IMR-90 (cell line): Measurements from ENCODE around the gene AKAP13. TPM values are rescaled to one million over a fixed set of nuclear protein-coding genes. Genes with fewer than 3 reads are reported as not detected.

Experiments used
- ATAC-seq: fragments of 200-7000 bp; cut with Tn5 transposase; 2 replicates; pipeline ENCODE4 v1.9.1; 2020; ENCODE audit warnings: low read depth, mild to moderate bottlenecking, moderate library complexity
- BruUV-seq: library from RNA; stranded (reverse); fragments of 400-500 nt; replicated peaks from 2 replicates; lab custom pipeline; 2021; lab: Mats Ljungman, UMichigan
- CTCF ChIA-PET: fragments of 300-600 bp; formaldehyde crosslinking; extraction: SDS; loops from one replicate; lab custom pipeline; 2021; ENCODE audit warnings: antibody characterized with exemption; lab: Yijun Ruan, JAX
- POLR2A ChIA-PET: fragments of 300-600 bp; sonication (Branson Sonifier 250); formaldehyde crosslinking; loops from one replicate; lab custom pipeline; 2022; ENCODE audit warnings: antibody characterized with exemption; ENCODE audit not compliant: unreplicated experiment; lab: Charles Lee
- DNase-seq: peaks from one replicate; pipeline ENCODE4 v3.0.0; 2013
- H2AFZ ChIP-seq: replicated peaks from 2 replicates; pipeline ENCODE3; 2013; ENCODE audit warnings: low read length, mild to moderate bottlenecking; ENCODE audit not compliant: poor library complexity
- H2AK5ac ChIP-seq: 2 replicates; pipeline ENCODE4 v1.6.1; 2013; ENCODE audit warnings: low read depth, low read length, inconsistent platforms
- H2AK9ac ChIP-seq: replicated peaks from 2 replicates; pipeline ENCODE3; 2013; ENCODE audit warnings: mild to moderate bottlenecking, low read depth, low read length, moderate library complexity; ENCODE audit not compliant: poor library complexity
- H2BK120ac ChIP-seq: 2 replicates; pipeline ENCODE4 v1.6.1; 2013; ENCODE audit warnings: low read depth, low read length, inconsistent platforms
- H2BK15ac ChIP-seq: 3 replicates; pipeline ENCODE4 v1.6.1; 2013; ENCODE audit warnings: low read depth, low read length, inconsistent platforms
- H2BK20ac ChIP-seq: 2 replicates; pipeline ENCODE4 v1.6.1; 2013; ENCODE audit warnings: low read depth, mild to moderate bottlenecking, inconsistent platforms, low read length, moderate library complexity
- H2BK5ac ChIP-seq: 2 replicates; pipeline ENCODE4 v1.6.1; 2013; ENCODE audit warnings: mild to moderate bottlenecking, low read depth, low read length, inconsistent platforms; ENCODE audit not compliant: poor library complexity, severe bottlenecking
- H3K14ac ChIP-seq: replicated peaks from 2 replicates; pipeline ENCODE4 v1.6.1; 2013; ENCODE audit warnings: low read depth, low read length, inconsistent platforms
- H3K18ac ChIP-seq: 2 replicates; pipeline ENCODE4 v1.6.1; 2013; ENCODE audit warnings: low read depth, low read length, control low read depth
- H3K23ac ChIP-seq: 2 replicates; pipeline ENCODE4 v1.6.1; 2013; ENCODE audit warnings: low read depth, low read length, inconsistent platforms
- H3K27ac ChIP-seq: 2 replicates; pipeline ENCODE4 v1.5.1; 2013; ENCODE audit warnings: mild to moderate bottlenecking, control low read depth, low read length; ENCODE audit not compliant: insufficient read depth
- H3K27me3 ChIP-seq: 2 replicates; pipeline ENCODE4 v1.6.1; 2013; ENCODE audit warnings: low read length; ENCODE audit not compliant: control insufficient read depth, insufficient read depth
- H3K36me3 ChIP-seq: 2 replicates; pipeline ENCODE4 v1.6.1; 2013; ENCODE audit warnings: low read length, mixed read lengths; ENCODE audit not compliant: control insufficient read depth, insufficient read depth
- H3K4ac ChIP-seq: 2 replicates; pipeline ENCODE4 v1.6.1; 2013; ENCODE audit warnings: low read depth, low read length, inconsistent platforms
- H3K4me1 ChIP-seq: 2 replicates; pipeline ENCODE4 v1.6.1; 2013; ENCODE audit warnings: low read length, mixed read lengths; ENCODE audit not compliant: control insufficient read depth, insufficient read depth
- H3K4me2 ChIP-seq: 2 replicates; pipeline ENCODE4 v1.6.1; 2013; ENCODE audit warnings: low read depth, mild to moderate bottlenecking, control low read depth, low read length, moderate library complexity
- H3K4me3 ChIP-seq: 2 replicates; pipeline ENCODE4 v1.5.1; 2013; ENCODE audit warnings: low read depth, mild to moderate bottlenecking, control low read depth, low read length, moderate library complexity; ENCODE audit not compliant: insufficient read depth
- H3K56ac ChIP-seq: 2 replicates; pipeline ENCODE4 v1.6.1; 2013; ENCODE audit warnings: low read length, inconsistent platforms; ENCODE audit not compliant: insufficient read depth; ENCODE audit errors: extremely low read depth
- H3K79me1 ChIP-seq, 2 experiments: 2 replicates each; pipeline ENCODE4 v1.6.1; 2013; ENCODE audit warnings: low read length in 2 of 2, inconsistent platforms in 1 of 2, low read depth in 1 of 2
- H3K9ac ChIP-seq: 2 replicates; pipeline ENCODE4 v1.6.1; 2013; ENCODE audit warnings: low read depth, low read length, control low read depth
- H3K9me1 ChIP-seq: 2 replicates; pipeline ENCODE4 v1.6.1; 2013; ENCODE audit warnings: low read length, inconsistent platforms; ENCODE audit not compliant: insufficient read depth
- H3K9me3 ChIP-seq: 2 replicates; pipeline ENCODE4 v1.6.1; 2013; ENCODE audit warnings: low read length; ENCODE audit not compliant: control insufficient read depth, insufficient read depth
- H4K20me1 ChIP-seq: 2 replicates; pipeline ENCODE4 v1.6.1; 2013; ENCODE audit warnings: low read length, inconsistent platforms; ENCODE audit not compliant: insufficient read depth
- H4K5ac ChIP-seq: 2 replicates; pipeline ENCODE4 v1.6.1; 2013; ENCODE audit warnings: mild to moderate bottlenecking, low read depth, low read length, control low read depth
- H4K8ac ChIP-seq, 2 experiments: 2 replicates each; pipeline ENCODE4 v1.6.1; 2013; ENCODE audit warnings: low read depth in 2 of 2, low read length in 2 of 2, control low read depth in 1 of 2, inconsistent platforms in 1 of 2
- H4K91ac ChIP-seq: 2 replicates; pipeline ENCODE4 v1.6.1; 2013; ENCODE audit warnings: low read depth, low read length, inconsistent platforms; ENCODE audit not compliant: insufficient read depth
- CEBPB ChIP-seq: IDR thresholded peaks from 2 replicates; pipeline ENCODE4 v1.6.1; 2012; ENCODE audit warnings: low read depth, low read length, improper control_type of control experiment
- MAFK ChIP-seq: IDR thresholded peaks from 2 replicates; pipeline ENCODE4 v1.6.1; 2012; ENCODE audit warnings: low read depth, low read length, improper control_type of control experiment
- MAZ ChIP-seq: IDR thresholded peaks from 2 replicates; pipeline ENCODE4 v1.6.1; 2012; ENCODE audit warnings: low read depth, mild to moderate bottlenecking, low read length, improper control_type of control experiment, moderate library complexity, borderline replicate concordance
- MXI1 ChIP-seq: IDR thresholded peaks from 2 replicates; pipeline ENCODE4 v1.6.1; 2012; ENCODE audit warnings: low read depth, mild to moderate bottlenecking, low read length, moderate library complexity, borderline replicate concordance
- POLR2A ChIP-seq: IDR thresholded peaks from 2 replicates; pipeline ENCODE4 v1.6.1; 2012; ENCODE audit warnings: mild to moderate bottlenecking, low read depth, low read length
- RAD21 ChIP-seq: IDR thresholded peaks from 2 replicates; pipeline ENCODE4 v1.6.1; 2012; ENCODE audit warnings: low read length, improper control_type of control experiment
- RCOR1 ChIP-seq: IDR thresholded peaks from 2 replicates; pipeline ENCODE4 v1.6.1; 2012; ENCODE audit warnings: mild to moderate bottlenecking, low read length, improper control_type of control experiment; ENCODE audit not compliant: insufficient replicate concordance
- RFX5 ChIP-seq: IDR thresholded peaks from 2 replicates; pipeline ENCODE4 v1.8.0; 2012; ENCODE audit warnings: low read depth, mild to moderate bottlenecking, low read length, moderate library complexity
- WGBS, 2 experiments: methylation state at CpG; one replicate each; pipeline versions ENCODE4 v1.1.5 to v1.1.7; 2013; ENCODE audit warnings: missing lambda C conversion rate in 2 of 2; ENCODE audit not compliant: insufficient read length in 1 of 2; ENCODE audit errors: extremely low coverage in 2 of 2; 5-methylcytosine and 5-hydroxymethylcytosine counted together
- dilution Hi-C: fragments of 300-500 bp; cut with HindIII; formaldehyde crosslinking; loops from one replicate; pipeline ENCODE4 v1.14.3; 2018; ENCODE audit warnings: low sequenced_read_pairs; ENCODE audit not compliant: unreplicated experiment
- in situ Hi-C: fragments of 300-500 bp; cut with MboI; formaldehyde crosslinking; loops from 3 replicates; pipeline ENCODE4 v1.14.3; 2019; ENCODE audit warnings: low sequenced_read_pairs, inconsistent platforms, mixed read lengths
- intact Hi-C: fragments of 100-400 bp; cut with micrococcal nuclease; formaldehyde crosslinking; loops from 2 replicates; pipeline ENCODE4 v1.10.0; 2022
- polyA plus RNA-seq, 3 experiments: library from polyadenylated mRNA; depleted of rRNA; stranded (reverse); fragments of >200 nt; gene quantifications; 2 replicates each; pipeline ENCODE4 v1.2.3, GENCODE V29; 2012; ENCODE audit warnings: low replicate concordance in 1 of 3
- total RNA-seq: library from RNA; depleted of rRNA; stranded (reverse); fragments of >200 nt; gene quantifications from 2 replicates; pipeline ENCODE4 v1.2.3, GENCODE V29; 2012
- TF ChIP-seq, protein P1 (sequence below): fragments of 150-350 bp; IDR thresholded peaks from 2 replicates; pipeline ENCODE4 v1.6.1; 2017; ENCODE audit warnings: mild to moderate bottlenecking, antibody characterized with exemption, low read length, low read depth

AKAP13 gene
- total and polyA plus RNA-seq, 2 of the 4 experiments (the other 2 are of a cell fraction): 10.4 to 46.4 TPM

DNA sequence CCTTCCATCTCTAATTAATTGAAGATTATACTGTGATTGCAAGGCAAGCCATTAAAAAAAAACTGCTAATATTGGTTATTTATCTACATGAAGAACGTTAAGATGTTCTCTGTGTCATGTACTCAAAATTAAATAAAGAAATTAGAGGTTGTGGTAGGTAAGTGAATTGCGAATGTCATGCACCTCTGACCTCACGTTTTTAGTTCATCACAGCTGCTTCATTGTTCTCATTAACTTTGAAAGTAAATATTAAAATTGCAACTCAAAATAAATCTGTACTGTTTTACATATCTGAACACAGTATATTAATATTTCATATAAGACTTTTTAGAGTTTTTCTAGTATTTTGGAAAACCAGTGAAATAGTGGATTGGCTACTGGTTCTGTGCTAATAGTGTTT is 320.4 kb downstream of the AKAP13 start:
- Histone ChIP-seq H3K14ac (no peak overlapping the region), H4K5ac (no peak overlapping the region), H3K23ac (no peak overlapping the region), H3K4me3 (no peak overlapping the region), H3K56ac (no peak overlapping the region), H2AK5ac (no peak overlapping the region), H4K91ac (no peak overlapping the region), H3K18ac (no peak overlapping the region), H3K79me1 (peaks cover 6 to 14% of the 10 kb centered on the region in 2 experiments), H3K27me3 (no peaks in the 10 kb centered on the region), H2BK120ac (no peak overlapping the region), H2BK20ac (no peak overlapping the region), H4K20me1 (no peaks in the 10 kb centered on the region), H3K27ac (no peak overlapping the region), H2AFZ (no peak overlapping the region), H3K36me3 (no peaks in the 10 kb centered on the region), H3K9me1 (peaks cover 6% of the 10 kb centered on the region; the same call in 1 of the 2 replicates), H3K9me3 (no peaks in the 10 kb centered on the region), H2BK15ac (no peak overlapping the region), H3K9ac (no peak overlapping the region), H3K4ac (no peak overlapping the region), H3K4me1 (peaks cover 9% of the 10 kb centered on the region), H4K8ac (no peak overlapping the region), H3K4me2 (no peak overlapping the region), H2BK5ac (no peak overlapping the region), H2AK9ac (no peak overlapping the region)
- no TSS peak for BruUV-seq
- no peak for DNase-seq
- in situ Hi-C loops (no loop called here), intact Hi-C loops (loop anchor here (10.0 kb wide), 1 partner anchor 216 kb away; no protein-coding TSS in a partner anchor), dilution Hi-C loops (no loop called here)
- no CpG with 5 or more reads among the region's 3 CpGs for WGBS, 2 experiments
- ATAC-seq: no peak
- TF ChIP-seq POLR2A (no peak), MXI1 (no peak), RFX5 (no peak), RAD21 (no peak), MAZ (no peak), MAFK (no peak), RCOR1 (no peak), CEBPB (no peak)
- TF ChIP-seq, protein P1, sequence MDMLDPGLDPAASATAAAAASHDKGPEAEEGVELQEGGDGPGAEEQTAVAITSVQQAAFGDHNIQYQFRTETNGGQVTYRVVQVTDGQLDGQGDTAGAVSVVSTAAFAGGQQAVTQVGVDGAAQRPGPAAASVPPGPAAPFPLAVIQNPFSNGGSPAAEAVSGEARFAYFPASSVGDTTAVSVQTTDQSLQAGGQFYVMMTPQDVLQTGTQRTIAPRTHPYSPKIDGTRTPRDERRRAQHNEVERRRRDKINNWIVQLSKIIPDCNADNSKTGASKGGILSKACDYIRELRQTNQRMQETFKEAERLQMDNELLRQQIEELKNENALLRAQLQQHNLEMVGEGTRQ: no peak
- ChIA-PET CTCF (interaction anchor here (0.6 kb wide), 1 partner anchor 142 kb away, joined by 5 read pairs; no protein-coding TSS in a partner anchor), POLR2A (no interaction called here)
